Stimulated activated CD4-positive, alpha-beta T cell treated with anti-CD3 and anti-CD28 coated beads, Interleukin-4, amount 100 ng/mL, for 1 hour (primary cell): ENCODE results near the gene COL13A1.

Experiments used
- DNase-seq: peaks from one replicate; pipeline ENCODE4 v3.0.0-alpha.2; 2020

The COL13A1 gene

GRCh38 chr10:69974551-69975155 is 172.9 kb downstream of the COL13A1 start:
- no peak for DNase-seq

GRCh38 chr10:69976795-69977546 is 175.3 kb downstream of the COL13A1 start:
- no peak for DNase-seq

- no peak for DNase-seq
Measured at GRCh38 chr10:69979174-69979573, 177.5 kb downstream of the COL13A1 start.

- no peak for DNase-seq
Measured at GRCh38 chr10:69980672-69981071, 179.0 kb downstream of the COL13A1 start.

GRCh38 chr10:69988094-69988493 is 186.4 kb downstream of the COL13A1 start:
- no peak for DNase-seq

GRCh38 chr10:69991151-69991550 is 189.4 kb downstream of the COL13A1 start:
- no peak for DNase-seq

- no peak for DNase-seq
Measured at GRCh38 chr10:69994262-69994661, 192.6 kb downstream of the COL13A1 start.

- DNase-seq: no peak
Measured at GRCh38 chr10:69996611-69997010, 194.9 kb downstream of the COL13A1 start.

GRCh38 chr10:70000262-70000661 is 198.6 kb downstream of the COL13A1 start:
- no peak for DNase-seq

- no peak for DNase-seq
Measured at GRCh38 chr10:70007116-70007820, 205.6 kb downstream of the COL13A1 start.
